OCI-LY3 (cell line): Measurements from ENCODE around the gene NOSTRIN.

Experiments
- EZH2phosphoT487 ChIP-seq: fragments of 200-600 bp; shearing (Covaris generic); IDR thresholded peaks from 2 replicates; pipeline ENCODE4 v1.6.1; 2018; ENCODE audit warnings: antibody characterized with exemption, mixed run types, low read depth
- TF ChIP-seq, protein P1 (sequence below): fragments of 200-600, 300-600 bp; sonication (generic); IDR thresholded peaks from 2 replicates; pipeline ENCODE4 v1.5.1; 2014; ENCODE audit warnings: antibody characterized with exemption, low read length, low read depth

DNA sequence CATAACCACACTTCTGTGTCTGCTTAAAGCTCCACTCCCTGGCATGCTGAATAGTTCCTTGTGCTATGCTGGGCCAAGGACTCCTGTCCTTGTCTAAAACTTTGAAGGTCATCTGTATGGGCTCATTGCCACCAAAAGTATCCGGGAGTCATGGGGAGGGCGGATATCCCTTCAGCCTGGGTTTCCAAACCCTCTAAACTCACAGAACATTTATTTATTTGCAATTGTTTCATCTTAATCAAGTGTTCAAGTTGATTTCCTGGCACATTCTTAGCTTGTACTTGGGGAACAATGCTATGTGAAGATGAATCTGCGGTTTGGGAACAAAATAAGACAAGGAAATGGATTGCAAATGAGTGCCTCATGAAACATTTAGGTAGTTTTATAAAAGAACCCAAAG is 1.8 kb downstream of the NOSTRIN start:
- TF ChIP-seq, protein P1, sequence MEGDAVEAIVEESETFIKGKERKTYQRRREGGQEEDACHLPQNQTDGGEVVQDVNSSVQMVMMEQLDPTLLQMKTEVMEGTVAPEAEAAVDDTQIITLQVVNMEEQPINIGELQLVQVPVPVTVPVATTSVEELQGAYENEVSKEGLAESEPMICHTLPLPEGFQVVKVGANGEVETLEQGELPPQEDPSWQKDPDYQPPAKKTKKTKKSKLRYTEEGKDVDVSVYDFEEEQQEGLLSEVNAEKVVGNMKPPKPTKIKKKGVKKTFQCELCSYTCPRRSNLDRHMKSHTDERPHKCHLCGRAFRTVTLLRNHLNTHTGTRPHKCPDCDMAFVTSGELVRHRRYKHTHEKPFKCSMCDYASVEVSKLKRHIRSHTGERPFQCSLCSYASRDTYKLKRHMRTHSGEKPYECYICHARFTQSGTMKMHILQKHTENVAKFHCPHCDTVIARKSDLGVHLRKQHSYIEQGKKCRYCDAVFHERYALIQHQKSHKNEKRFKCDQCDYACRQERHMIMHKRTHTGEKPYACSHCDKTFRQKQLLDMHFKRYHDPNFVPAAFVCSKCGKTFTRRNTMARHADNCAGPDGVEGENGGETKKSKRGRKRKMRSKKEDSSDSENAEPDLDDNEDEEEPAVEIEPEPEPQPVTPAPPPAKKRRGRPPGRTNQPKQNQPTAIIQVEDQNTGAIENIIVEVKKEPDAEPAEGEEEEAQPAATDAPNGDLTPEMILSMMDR = no peak
- no peak for TF ChIP-seq EZH2phosphoT487
